ENCODE measurements around the gene DRC7.

- TF ChIP-seq CTCF (optimal IDR thresholded peaks at IDR 0.05 in 1 of 3, IDR thresholded peaks at IDR 0.05 in 1 of 3, conservative IDR thresholded peaks at IDR 0.05 in 1 of 3; ENCODE audit: extremely low read depth in 1 of 3, insufficient read depth in 2 of 3, low read length in 3 of 3) (no peak), EZH2 (IDR thresholded peaks at IDR 0.05; ENCODE audit: low read length) (no peak)
These were observed 33.1 kb upstream of the DRC7 start for GRCh38 chr16:57661510-57661909.

All from keratinocyte (primary cell).